Sigmoid colon (tissue), 4 donors: Measurements from ENCODE around the gene DAPK2.

Experiments used
- CTCF ChIP-seq, 4 experiments: fragments of 450-650 bp in 3 of 4; fragments of 200-600 bp in 1 of 4; IDR thresholded peaks; one replicate each; pipeline ENCODE4 v1.5.1; 2016 to 2019; ENCODE audit warnings: antibody characterized with exemption in 4 of 4, mild to moderate bottlenecking in 3 of 4, moderate library complexity in 2 of 4
- POLR2AphosphoS5 ChIP-seq, 4 donors: sonication (generic); formaldehyde crosslinking; IDR thresholded peaks; one replicate each; pipeline ENCODE4 v1.6.1; 2017; ENCODE audit warnings: antibody characterized with exemption in 4 of 4

DNA sequence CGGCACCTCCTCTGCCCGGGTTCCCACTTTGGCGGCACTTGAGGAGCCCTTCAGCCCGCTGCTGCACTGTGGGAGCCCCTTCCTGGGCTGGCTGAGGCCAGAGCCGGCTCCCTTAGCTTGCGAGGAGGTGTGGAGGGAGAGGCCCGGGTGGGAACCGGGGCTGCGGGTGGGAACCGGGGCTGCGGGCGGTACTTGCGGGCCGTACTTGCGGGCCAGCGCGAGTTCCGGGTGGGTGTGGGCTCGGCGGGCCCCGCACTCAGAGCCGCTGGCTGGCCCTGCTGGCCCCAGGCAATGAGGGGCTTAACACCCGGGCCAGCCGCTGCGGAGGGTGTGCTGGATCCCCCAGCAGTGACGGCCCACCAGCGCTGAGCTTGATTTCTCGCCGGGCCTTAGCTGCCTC lies 14.4 kb upstream of the DAPK2 start:
- TF ChIP-seq POLR2AphosphoS5 (IDR thresholded peaks at IDR 0.05), result no peak
- TF ChIP-seq CTCF (IDR thresholded peaks at IDR 0.05), result no peak
